ENCODE measurements around the gene NDUFAF8. TPM values are rescaled to one million over a fixed set of nuclear protein-coding genes. Genes with fewer than 3 reads are reported as not detected.
A peak's percentile ranks its signal among the peaks of the same experiment; 100 is the strongest.

NDUFAF8 gene
- total and polyA plus RNA-seq, 4 donors = 20.2 to 46.5 (median 26.9) TPM

DNA sequence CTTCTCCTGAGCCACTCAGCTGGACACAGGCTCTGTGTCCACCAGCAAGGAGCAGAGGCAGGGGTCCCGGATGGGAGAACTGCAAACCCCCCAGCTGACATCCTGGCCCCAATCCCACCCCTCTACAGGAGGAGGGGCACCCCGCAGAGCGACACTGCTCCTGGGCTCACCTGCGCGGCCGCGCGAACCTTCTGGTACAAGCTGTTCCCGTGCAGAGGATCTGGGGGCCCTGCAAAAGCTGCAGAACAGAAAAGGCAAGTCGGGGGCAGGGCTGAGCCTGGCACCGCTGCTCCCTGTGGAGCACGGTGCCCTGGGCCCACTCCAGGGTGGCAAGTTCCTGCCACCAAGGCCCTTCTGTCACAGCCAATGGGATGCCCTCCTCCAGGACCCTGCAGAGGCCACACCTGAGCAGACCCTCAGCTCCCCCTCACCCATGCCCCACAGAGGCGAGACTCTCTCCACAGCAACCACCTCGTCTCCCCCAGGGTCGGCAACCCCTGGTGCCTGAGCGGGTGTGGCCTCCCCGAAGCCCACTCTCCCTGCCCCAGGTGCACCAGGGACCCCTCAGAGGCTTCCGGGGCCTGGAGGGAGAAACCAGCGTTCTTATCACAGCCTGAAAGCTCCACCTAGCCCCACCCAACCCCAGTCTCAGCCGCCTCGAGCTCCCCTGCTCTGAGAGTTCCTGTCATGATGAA is 5.2 kb upstream of the NDUFAF8 start:
- Histone ChIP-seq H3K9me3 (ENCODE audit: control insufficient read depth, low read length) (no peaks in the 10 kb centered on the region), H3K4me3 (ENCODE audit: low read length in 2 of 2) (no peak overlapping the region), H3K4me1 (ENCODE audit: control insufficient read depth in 1 of 2, insufficient read depth in 2 of 2, low read length in 2 of 2) (no peaks in the 10 kb centered on the region), H3K27me3 (ENCODE audit: control insufficient read depth in 1 of 2, insufficient read depth in 2 of 2, low read length in 1 of 2) (no peaks in the 10 kb centered on the region), H3K27ac (ENCODE audit: low read depth in 1 of 2, low read length in 2 of 2) (no peak overlapping the region), H3K36me3 (ENCODE audit: control insufficient read depth in 1 of 2, insufficient read depth in 2 of 2, low read length in 1 of 2) (peaks cover 0 to 2% of the 10 kb centered on the region in 2 donors)
- 89 to 91% methylated on average over 21 of the region's 21 CpGs for WGBS, 2 donors
- DNase-seq (no peak), ATAC-seq (ENCODE audit: low FRiP score) (no peak)
- intact Hi-C loops (cut with DNase I) = no loop called here

DNA sequence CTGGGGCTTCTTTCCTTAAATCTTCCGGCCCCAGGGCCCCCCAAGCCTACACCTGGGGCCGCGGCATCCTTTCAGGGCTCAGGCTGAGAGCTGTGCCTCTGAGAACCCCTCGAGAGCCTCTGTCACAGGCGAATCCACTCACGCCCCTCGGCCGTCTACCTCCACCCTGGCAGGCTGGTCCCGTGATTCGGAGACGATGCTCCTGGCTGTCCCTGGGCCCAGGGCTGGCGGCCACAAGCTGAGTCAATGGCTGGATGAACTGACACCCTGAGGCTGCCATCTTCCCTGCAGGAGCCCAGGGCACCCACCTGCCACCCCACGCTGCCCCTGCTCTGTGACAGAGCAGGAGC is 4.6 kb upstream of the NDUFAF8 start:
- no peak overlapping the region for H3K27ac ChIP-seq (ENCODE audit: low read depth in 1 of 2, low read length in 2 of 2)
- no peaks in the 10 kb centered on the region for H3K27me3 ChIP-seq (ENCODE audit: control insufficient read depth in 1 of 2, insufficient read depth in 2 of 2, low read length in 1 of 2)
- intact Hi-C loops (cut with DNase I) = no loop called here
- H3K4me3 ChIP-seq (ENCODE audit: low read length in 2 of 2) = no peak overlapping the region
- H3K36me3 ChIP-seq (ENCODE audit: control insufficient read depth in 1 of 2, insufficient read depth in 2 of 2, low read length in 1 of 2) = peaks cover 0 to 2% of the 10 kb centered on the region in 2 donors
- WGBS, 2 donors = 89 to 90% methylated on average over 13 of the region's 13 CpGs
- no peaks in the 10 kb centered on the region for H3K9me3 ChIP-seq (ENCODE audit: control insufficient read depth, low read length)
- ATAC-seq (ENCODE audit: low FRiP score) (no peak), DNase-seq (no peak)
- H3K4me1 ChIP-seq (ENCODE audit: control insufficient read depth in 1 of 2, insufficient read depth in 2 of 2, low read length in 2 of 2) = no peaks in the 10 kb centered on the region

DNA sequence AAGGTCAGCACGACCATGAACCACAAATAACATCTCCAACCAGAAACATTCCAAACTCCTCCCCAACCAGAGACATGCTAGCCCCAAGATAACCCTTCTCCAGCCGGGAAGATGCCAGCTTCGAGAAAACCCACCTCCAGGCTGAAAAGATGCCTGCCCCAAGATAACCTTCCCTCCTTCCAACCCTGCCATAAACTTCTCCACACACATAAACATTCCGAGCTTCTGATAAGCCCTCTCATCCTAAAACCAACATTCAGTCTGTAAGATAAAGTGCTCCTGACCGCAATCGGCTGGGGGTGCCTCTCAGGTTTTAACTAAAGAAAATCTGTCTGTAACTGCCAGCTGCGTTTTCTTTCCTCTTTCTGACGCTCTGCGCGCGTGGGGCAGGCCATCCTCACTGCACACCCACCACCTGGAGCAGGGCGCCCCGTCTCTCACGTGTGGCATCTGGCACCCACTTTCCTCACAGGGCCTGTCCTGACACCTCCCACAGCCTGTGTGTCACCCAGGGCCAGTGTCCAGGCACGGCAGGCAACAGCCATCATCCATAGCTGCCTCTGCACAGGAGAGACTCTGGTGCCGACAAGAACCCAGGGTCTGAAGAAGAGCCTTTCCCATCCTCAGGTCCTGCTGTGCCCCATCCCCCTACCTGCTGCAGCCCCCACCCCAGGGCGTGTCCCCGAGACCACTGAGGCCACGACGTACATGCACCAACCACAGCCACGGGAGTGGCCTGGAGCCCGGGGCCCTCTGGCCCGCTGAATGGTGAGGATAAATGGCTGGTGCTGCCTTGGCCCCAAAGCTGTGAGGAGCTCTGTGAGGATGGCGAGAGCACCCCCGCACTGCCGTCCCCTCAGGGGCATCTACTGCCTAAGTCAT is 3.9 kb upstream of the NDUFAF8 start:
- H3K9me3 ChIP-seq (ENCODE audit: control insufficient read depth, low read length) = no peaks in the 10 kb centered on the region
- H3K4me3 ChIP-seq (ENCODE audit: low read length in 2 of 2) = no peak overlapping the region
- peaks cover 0 to 2% of the 10 kb centered on the region in 2 donors for H3K36me3 ChIP-seq (ENCODE audit: control insufficient read depth in 1 of 2, insufficient read depth in 2 of 2, low read length in 1 of 2)
- no peaks in the 10 kb centered on the region for H3K4me1 ChIP-seq (ENCODE audit: control insufficient read depth in 1 of 2, insufficient read depth in 2 of 2, low read length in 2 of 2)
- ATAC-seq (ENCODE audit: low FRiP score) (no peak), DNase-seq (no peak)
- intact Hi-C loops (cut with DNase I) = no loop called here
- 89 to 91% methylated on average over 26 of the region's 26 CpGs for WGBS, 2 donors
- no peaks in the 10 kb centered on the region for H3K27me3 ChIP-seq (ENCODE audit: control insufficient read depth in 1 of 2, insufficient read depth in 2 of 2, low read length in 1 of 2)
- no peak overlapping the region for H3K27ac ChIP-seq (ENCODE audit: low read depth in 1 of 2, low read length in 2 of 2)

DNA sequence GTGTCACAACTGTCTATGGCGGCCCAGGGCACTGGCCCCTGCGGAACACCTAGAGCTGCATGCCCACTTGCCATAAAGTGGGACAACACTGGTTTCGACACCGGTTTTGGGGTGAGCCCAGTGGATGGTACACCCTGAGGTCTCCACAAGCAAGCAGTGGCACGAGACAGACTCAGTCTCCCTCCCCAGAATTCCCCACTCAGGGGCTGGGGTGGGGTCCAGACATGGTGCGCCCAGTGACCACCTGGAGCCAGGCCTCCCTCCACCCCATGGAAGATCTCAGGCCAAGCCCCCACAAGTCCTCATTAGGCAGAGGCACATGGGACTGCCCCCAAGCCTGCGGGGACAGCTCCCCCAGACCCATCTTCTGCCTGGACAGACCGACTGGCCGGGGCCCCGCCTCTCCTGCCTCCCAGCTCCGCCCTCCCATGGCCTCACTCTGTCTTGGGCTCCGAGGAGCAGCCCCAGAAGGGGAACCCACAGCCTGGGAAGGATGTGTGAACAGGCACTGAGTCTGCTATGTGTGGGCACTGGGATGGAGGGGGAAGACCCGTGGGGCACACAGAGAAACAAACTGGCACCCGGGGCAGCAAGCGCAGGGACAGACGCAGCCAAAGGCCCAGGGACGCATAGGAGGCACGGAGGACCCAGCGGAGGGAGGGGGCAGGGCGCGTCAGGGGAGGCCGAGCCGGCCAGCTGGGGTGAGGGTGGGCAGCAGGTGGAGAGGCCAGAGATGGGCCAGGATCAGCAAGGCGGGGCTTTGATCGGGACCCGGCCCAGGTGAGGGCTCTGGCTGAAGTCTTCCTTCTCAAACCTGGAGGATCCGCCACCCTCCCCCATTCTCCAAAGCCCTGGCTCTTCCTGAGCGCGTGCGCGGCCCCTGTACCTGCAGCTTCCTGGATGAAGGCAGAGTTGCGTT is 3.0 kb upstream of the NDUFAF8 start:
- H3K4me1 ChIP-seq (ENCODE audit: control insufficient read depth in 1 of 2, insufficient read depth in 2 of 2, low read length in 2 of 2) = no peaks in the 10 kb centered on the region
- H3K9me3 ChIP-seq (ENCODE audit: control insufficient read depth, low read length) = no peaks in the 10 kb centered on the region
- H3K4me3 ChIP-seq (ENCODE audit: low read length in 2 of 2) = no peak overlapping the region
- DNase-seq (no peak), ATAC-seq (ENCODE audit: low FRiP score) (no peak)
- H3K27me3 ChIP-seq (ENCODE audit: control insufficient read depth in 1 of 2, insufficient read depth in 2 of 2, low read length in 1 of 2) = no peaks in the 10 kb centered on the region
- no peak overlapping the region for H3K27ac ChIP-seq (ENCODE audit: low read depth in 1 of 2, low read length in 2 of 2)
- 89 to 90% methylated on average over 30 to 32 of the region's 32 CpGs for WGBS, 2 donors
- intact Hi-C loops (cut with DNase I) = no loop called here
- H3K36me3 ChIP-seq (ENCODE audit: control insufficient read depth in 1 of 2, insufficient read depth in 2 of 2, low read length in 1 of 2) = peaks cover 0 to under 1% of the 10 kb centered on the region in 2 donors

DNA sequence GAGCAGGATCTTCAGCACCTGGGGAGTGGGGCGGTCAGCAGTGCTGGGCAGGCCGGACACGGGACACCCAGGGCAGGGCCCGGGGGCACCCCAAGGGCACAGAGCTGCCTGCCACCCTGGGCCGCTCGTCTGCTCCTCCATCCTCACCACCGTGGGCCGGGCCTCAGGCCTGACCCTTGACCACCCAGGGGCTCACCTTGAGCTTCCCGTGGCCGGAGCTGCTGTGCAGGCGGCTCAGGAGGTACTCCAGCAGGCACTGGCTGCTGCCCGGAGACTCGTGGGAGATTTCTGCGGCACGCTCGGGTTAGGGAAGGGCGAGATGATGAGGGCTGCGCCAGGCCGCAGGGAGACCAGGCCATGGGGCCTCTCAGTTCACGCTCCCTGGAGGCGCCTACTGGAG is 2.3 kb upstream of the NDUFAF8 start:
- WGBS, 2 donors = 92 to 93% methylated on average over 21 of the region's 21 CpGs
- no peak overlapping the region for H3K27ac ChIP-seq (ENCODE audit: low read depth in 1 of 2, low read length in 2 of 2)
- no peak overlapping the region for H3K4me3 ChIP-seq (ENCODE audit: low read length in 2 of 2)
- H3K27me3 ChIP-seq (ENCODE audit: control insufficient read depth in 1 of 2, insufficient read depth in 2 of 2, low read length in 1 of 2) = no peaks in the 10 kb centered on the region
- intact Hi-C loops (cut with DNase I) = no loop called here
- no peaks in the 10 kb centered on the region for H3K4me1 ChIP-seq (ENCODE audit: control insufficient read depth in 1 of 2, insufficient read depth in 2 of 2, low read length in 2 of 2)
- H3K9me3 ChIP-seq (ENCODE audit: control insufficient read depth, low read length) = no peaks in the 10 kb centered on the region
- ATAC-seq (ENCODE audit: low FRiP score) = no peak
- no peak for DNase-seq
- H3K36me3 ChIP-seq (ENCODE audit: control insufficient read depth in 1 of 2, insufficient read depth in 2 of 2, low read length in 1 of 2) = no peaks in the 10 kb centered on the region

DNA sequence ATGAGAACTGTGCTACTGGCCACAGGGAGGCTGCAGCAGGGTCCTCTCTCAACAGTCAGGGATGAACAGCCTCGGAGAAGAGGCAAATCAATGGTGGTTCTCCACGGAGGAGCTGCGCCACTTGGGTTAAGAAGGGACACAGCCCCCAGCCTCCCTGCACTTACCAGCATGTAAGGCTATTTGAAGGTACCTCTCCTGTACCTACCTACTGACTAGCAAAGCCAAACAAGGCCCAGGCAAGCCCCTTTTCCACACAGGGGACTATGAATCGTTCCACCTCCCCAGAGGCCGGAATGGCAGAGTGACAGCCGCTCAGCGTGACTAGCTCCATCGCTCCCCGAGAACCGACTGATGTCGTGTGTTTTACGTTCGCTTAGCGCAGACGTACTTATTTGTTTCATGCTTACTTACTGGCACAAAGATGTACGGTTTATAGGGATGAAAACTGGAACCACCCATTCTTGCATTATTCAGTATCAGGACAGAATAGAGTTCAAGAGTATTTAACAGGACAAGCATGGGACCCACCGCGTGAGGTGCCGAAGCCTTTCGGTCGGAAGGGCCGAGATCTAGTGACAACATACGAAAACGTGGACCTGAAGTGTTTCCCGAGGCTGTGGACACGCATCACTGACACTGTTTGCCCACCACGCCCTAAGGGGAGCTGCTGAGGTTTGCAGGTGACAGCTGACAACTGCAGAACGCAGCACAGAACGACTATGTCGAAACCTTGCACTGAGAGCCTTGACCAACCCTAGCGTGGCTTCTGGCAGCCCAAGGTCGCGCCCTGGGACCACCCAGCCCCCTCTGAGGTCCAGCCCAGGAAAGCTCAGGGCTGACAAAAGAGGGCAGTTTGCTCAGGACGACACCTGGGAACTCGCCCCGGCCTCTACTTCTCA is 1.3 kb upstream of the NDUFAF8 start:
- no peak for DNase-seq
- ATAC-seq (ENCODE audit: low FRiP score) = no peak
- no peaks in the 10 kb centered on the region for H3K36me3 ChIP-seq (ENCODE audit: control insufficient read depth in 1 of 2, insufficient read depth in 2 of 2, low read length in 1 of 2)
- peak overlapping the region; percentile 71 to 87 for H3K4me3 ChIP-seq (ENCODE audit: low read length in 2 of 2)
- WGBS, 2 donors = 57 to 59% methylated on average over 36 of the region's 36 CpGs
- H3K27ac ChIP-seq (ENCODE audit: low read depth in 1 of 2, low read length in 2 of 2) = no peak overlapping the region
- no peaks in the 10 kb centered on the region for H3K4me1 ChIP-seq (ENCODE audit: control insufficient read depth in 1 of 2, insufficient read depth in 2 of 2, low read length in 2 of 2)
- H3K9me3 ChIP-seq (ENCODE audit: control insufficient read depth, low read length) = no peaks in the 10 kb centered on the region
- intact Hi-C loops (cut with DNase I) = loop anchor here in 1 of 2 donors (2.0 kb wide), 1 partner anchor 15 kb away; the partner anchor contains the start of gene CEP131
- H3K27me3 ChIP-seq (ENCODE audit: control insufficient read depth in 1 of 2, insufficient read depth in 2 of 2, low read length in 1 of 2) = no peaks in the 10 kb centered on the region

DNA sequence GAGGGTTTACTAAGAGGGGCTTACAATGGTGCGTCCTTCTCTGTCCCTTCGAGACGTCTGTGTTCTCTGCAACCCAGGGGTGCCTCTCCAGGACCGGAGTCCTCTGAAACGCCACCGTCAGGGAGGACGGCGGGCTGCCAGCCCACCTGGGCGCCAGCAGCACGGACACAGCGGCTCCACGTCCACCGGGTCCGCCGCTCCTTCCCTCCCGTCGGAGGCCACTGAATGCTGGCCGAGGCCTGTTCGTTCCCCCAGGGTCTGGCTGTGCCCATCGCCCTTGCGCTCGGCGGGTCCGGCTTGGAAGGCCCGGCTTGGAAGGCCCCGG is 666 bp upstream of the NDUFAF8 start:
- intact Hi-C loops (cut with DNase I) = loop anchor here in 1 of 2 donors (2.0 kb wide), 1 partner anchor 16 kb away; the partner anchor contains the start of gene CEP131
- H3K4me1 ChIP-seq (ENCODE audit: control insufficient read depth in 1 of 2, insufficient read depth in 2 of 2, low read length in 2 of 2) = no peaks in the 10 kb centered on the region

More for the DNA sequence above, 666 bp upstream of the NDUFAF8 start:
- WGBS, 2 donors = 0% methylated on average over 25 to 26 of the region's 26 CpGs
- H3K4me3 ChIP-seq (ENCODE audit: low read length in 2 of 2) = peak overlapping the region; percentile 71 to 87
- no peaks in the 10 kb centered on the region for H3K36me3 ChIP-seq (ENCODE audit: control insufficient read depth in 1 of 2, insufficient read depth in 2 of 2, low read length in 1 of 2)
- no peaks in the 10 kb centered on the region for H3K9me3 ChIP-seq (ENCODE audit: control insufficient read depth, low read length)
- no peak overlapping the region for H3K27ac ChIP-seq (ENCODE audit: low read depth in 1 of 2, low read length in 2 of 2)
- DNase-seq (no peak), ATAC-seq (ENCODE audit: low FRiP score) (no peak)
- no peaks in the 10 kb centered on the region for H3K27me3 ChIP-seq (ENCODE audit: control insufficient read depth in 1 of 2, insufficient read depth in 2 of 2, low read length in 1 of 2)
